Measurements from ENCODE around the gene FPR3. TPM values are rescaled to one million over a fixed set of nuclear protein-coding genes. Genes with fewer than 3 reads are reported as not detected.
A peak's percentile ranks its signal among the peaks of the same experiment; 100 is the strongest.

The FPR3 gene
- total and polyA plus RNA-seq, 9 of the 15 experiments (the other 6 are each of a cell fraction or from before 2014, with no cell fraction given): 0.08 to 0.51 (median 0.22) TPM; not detected in 1

GRCh38 chr19:51800473-51801244, 5.7 kb downstream of the FPR3 start (continued):
- TF ChIP-seq ETS1 (conservative IDR thresholded peaks at IDR 0.05; ENCODE audit: control insufficient read depth, low read depth, low read length): 0 out of 2 replicates have a peak, but pooled peaks have one; percentile 37
- peak in 1 of 3 experiments; percentile 77; a peak in 1 of 6 replicates for TF ChIP-seq ZBTB11 (CRISPR knock-in tag; IDR thresholded peaks at IDR 0.05)
- peak; percentile 59; the same call in 1 of the 2 replicates for TF ChIP-seq C11orf30 (IDR thresholded peaks at IDR 0.05; ENCODE audit: low read depth)
